H9 (cell line): ENCODE data around the gene APOBR. TPM values are rescaled to one million over a fixed set of nuclear protein-coding genes. Genes with fewer than 3 reads are reported as not detected.

Experiments
- DNase-seq: peaks from one replicate; pipeline ENCODE4 v3.0.0-alpha.2; 2017
- H2AFZ ChIP-seq: one replicate; pipeline ENCODE4 v1.6.1; 2013; ENCODE audit warnings: mild to moderate bottlenecking, low read length, control low read depth, moderate library complexity
- H2AK5ac ChIP-seq: 2 replicates; pipeline ENCODE4 v1.6.1; 2013; ENCODE audit warnings: low read length, control low read depth, mixed read lengths; ENCODE audit not compliant: insufficient read length
- H2BK120ac ChIP-seq: one replicate; pipeline ENCODE4 v1.6.1; 2013; ENCODE audit warnings: low read depth, mild to moderate bottlenecking, low read length, control low read depth, inconsistent platforms; ENCODE audit not compliant: poor library complexity, severe bottlenecking
- H2BK12ac ChIP-seq: 2 replicates; pipeline ENCODE4 v1.6.1; 2013; ENCODE audit warnings: low read length, control low read depth, mixed read lengths, low read depth; ENCODE audit not compliant: insufficient read length
- H2BK15ac ChIP-seq: 2 replicates; pipeline ENCODE4 v1.6.1; 2013; ENCODE audit warnings: low read depth, low read length, control low read depth
- H2BK20ac ChIP-seq: one replicate; pipeline ENCODE4 v1.6.1; 2013; ENCODE audit warnings: low read depth, mild to moderate bottlenecking, low read length, control low read depth, inconsistent platforms; ENCODE audit not compliant: poor library complexity, severe bottlenecking
- H2BK5ac ChIP-seq: 2 replicates; pipeline ENCODE4 v1.6.1; 2013; ENCODE audit warnings: low read length, control low read depth, mixed read lengths; ENCODE audit not compliant: insufficient read length
- H3K14ac ChIP-seq: 2 replicates; pipeline ENCODE4 v1.6.1; 2013; ENCODE audit warnings: low read length, control low read depth; ENCODE audit not compliant: insufficient read depth
- H3K18ac ChIP-seq: 2 replicates; pipeline ENCODE4 v1.6.1; 2013; ENCODE audit warnings: low read depth, mild to moderate bottlenecking, mixed read lengths, low read length, control low read depth; ENCODE audit not compliant: insufficient read length
- H3K23ac ChIP-seq: 2 replicates; pipeline ENCODE4 v1.6.1; 2013; ENCODE audit warnings: low read length, control low read depth, mixed read lengths, low read depth; ENCODE audit not compliant: insufficient read length
- H3K23me2 ChIP-seq: 2 replicates; pipeline ENCODE4 v1.6.1; 2013; ENCODE audit warnings: low read depth, mild to moderate bottlenecking, mixed read lengths, low read length, control low read depth; ENCODE audit not compliant: insufficient read length, poor library complexity, severe bottlenecking
- H3K27ac ChIP-seq: 2 replicates; pipeline ENCODE4 v1.5.1; 2013; ENCODE audit warnings: low read length, control low read depth, mixed read lengths, low read depth; ENCODE audit not compliant: insufficient read length
- H3K27me3 ChIP-seq: 2 replicates; pipeline ENCODE4 v1.6.1; 2013; ENCODE audit warnings: low read length, control low read depth, inconsistent platforms; ENCODE audit not compliant: insufficient read depth
- H3K4ac ChIP-seq: 2 replicates; pipeline ENCODE4 v1.6.1; 2013; ENCODE audit warnings: low read depth, mild to moderate bottlenecking, control low read depth, inconsistent platforms, low read length, moderate library complexity
- H3K4me1 ChIP-seq: 2 replicates; pipeline ENCODE4 v1.6.1; 2013; ENCODE audit warnings: low read length, control low read depth, inconsistent platforms; ENCODE audit not compliant: insufficient read depth
- H3K4me2 ChIP-seq: 2 replicates; pipeline ENCODE4 v1.6.1; 2013; ENCODE audit warnings: low read length, control low read depth, mixed read lengths; ENCODE audit not compliant: insufficient read length, insufficient read depth
- H3K56ac ChIP-seq: 2 replicates; pipeline ENCODE4 v1.6.1; 2013; ENCODE audit warnings: low read depth, mild to moderate bottlenecking, mixed read lengths, low read length, control low read depth; ENCODE audit not compliant: insufficient read length
- H3K79me1 ChIP-seq: 2 replicates; pipeline ENCODE4 v1.6.1; 2013; ENCODE audit warnings: low read depth, mild to moderate bottlenecking, moderate library complexity, low read length, control low read depth, inconsistent platforms; ENCODE audit not compliant: insufficient read depth, poor library complexity, severe bottlenecking
- H3K79me2 ChIP-seq: 2 replicates; pipeline ENCODE4 v1.6.1; 2013; ENCODE audit warnings: low read length, control low read depth, inconsistent platforms; ENCODE audit not compliant: insufficient read depth
- H3K9ac ChIP-seq: 2 replicates; pipeline ENCODE4 v1.6.1; 2013; ENCODE audit warnings: low read length, control low read depth, mixed read lengths; ENCODE audit not compliant: insufficient read length; ENCODE audit errors: extremely low read depth
- H3K9me3 ChIP-seq: one replicate; pipeline ENCODE4 v1.6.1; 2013; ENCODE audit warnings: low read depth, low read length, inconsistent platforms; ENCODE audit not compliant: control insufficient read depth
- H3T11ph ChIP-seq: one replicate; pipeline ENCODE4 v1.6.1; 2013; ENCODE audit warnings: mild to moderate bottlenecking, low read length, control low read depth, inconsistent platforms
- H4K20me1 ChIP-seq: one replicate; pipeline ENCODE4 v1.6.1; 2013; ENCODE audit not compliant: control insufficient read depth, insufficient read length, insufficient read depth
- H4K5ac ChIP-seq: 2 replicates; pipeline ENCODE4 v1.6.1; 2013; ENCODE audit warnings: low read depth, mild to moderate bottlenecking, mixed read lengths, low read length, control low read depth; ENCODE audit not compliant: insufficient read length
- H4K8ac ChIP-seq: replicated peaks from 2 replicates; pipeline ENCODE4 v1.6.1; 2013; ENCODE audit warnings: low read length, control low read depth, mixed read lengths, low read depth; ENCODE audit not compliant: insufficient read length
- H4K91ac ChIP-seq: 2 replicates; pipeline ENCODE4 v1.6.1; 2013; ENCODE audit warnings: low read depth, mild to moderate bottlenecking, moderate library complexity, mixed read lengths, low read length, control low read depth; ENCODE audit not compliant: insufficient read length
- H3K27ac Mint-ChIP-seq, 3 experiments: 2 replicates in 2 of 3; 3 replicates in 1 of 3; pipeline ENCODE4 v1.8.0; 2020 to 2021; ENCODE audit warnings: mixed read lengths in 3 of 3, mild to moderate bottlenecking in 1 of 3, moderate library complexity in 1 of 3
- H3K27me3 Mint-ChIP-seq: 2 replicates; pipeline ENCODE4 v1.8.0; 2021; ENCODE audit warnings: low read depth, mild to moderate bottlenecking, moderate library complexity, mixed read lengths
- H3K36me3 Mint-ChIP-seq, 3 experiments: 2 replicates in 2 of 3; 3 replicates in 1 of 3; pipeline ENCODE4 v1.8.0; 2020 to 2021; ENCODE audit warnings: low read depth in 3 of 3, mixed read lengths in 3 of 3; ENCODE audit not compliant: insufficient read depth in 1 of 3
- H3K4me1 Mint-ChIP-seq, 2 experiments: 2 replicates each; pipeline ENCODE4 v1.8.0; 2020; ENCODE audit warnings: mixed read lengths in 2 of 2
- H3K4me3 Mint-ChIP-seq, 2 experiments: 2 replicates in 1 of 2; 3 replicates in 1 of 2; pipeline ENCODE4 v1.8.0; 2020 to 2021; ENCODE audit warnings: mild to moderate bottlenecking in 2 of 2, mixed read lengths in 2 of 2, moderate library complexity in 1 of 2
- H3K9me3 Mint-ChIP-seq, 2 experiments: 2 replicates in 1 of 2; 3 replicates in 1 of 2; pipeline ENCODE4 v1.8.0; 2020; ENCODE audit warnings: mild to moderate bottlenecking in 2 of 2, mixed read lengths in 2 of 2, moderate library complexity in 1 of 2
- CTCF ChIP-seq: fragments of 200-600 bp; sonication (generic); conservative IDR thresholded peaks from 3 replicates; pipeline ENCODE4 v1.8.0; 2021; ENCODE audit warnings: antibody characterized with exemption, mild to moderate bottlenecking
- WGBS: extraction: QIAGEN DNeasy Blood & Tissue Kit; methylation state at CpG from one replicate; pipeline ENCODE4 v1.1.7; 2013; ENCODE audit warnings: missing lambda C conversion rate, low lambda C conversion rate, mixed read lengths; ENCODE audit not compliant: insufficient read length; ENCODE audit errors: extremely low coverage; 5-methylcytosine and 5-hydroxymethylcytosine counted together
- total RNA-seq: library from RNA; stranded (reverse); gene quantifications from 2 replicates; pipeline ENCODE4 v1.2.1, GENCODE V29; 2021

Gene APOBR
- total RNA-seq, 1 experiment from 2014 or later: not detected

- Mint-ChIP-seq H3K9me3 (peaks cover 0 to 13% of the 10 kb centered on the region in 2 experiments; a peak in 3 of 5 replicates), H3K27me3 (peaks cover 4% of the 10 kb centered on the region), H3K4me3 (no peak overlapping the region), H3K4me1 (peaks cover 6 to 10% of the 10 kb centered on the region in 2 experiments; a peak in 3 of 4 replicates), H3K27ac (no peak overlapping the region), H3K36me3 (no peaks in the 10 kb centered on the region)
- Histone ChIP-seq H2BK120ac (no peak overlapping the region), H3K23me2 (no peaks in the 10 kb centered on the region), H3K4ac (no peak overlapping the region), H3K27ac (no peak overlapping the region), H2BK15ac (no peak overlapping the region), H2AK5ac (no peak overlapping the region), H3K56ac (no peak overlapping the region), H3K18ac (no peak overlapping the region), H3K4me2 (no peak overlapping the region), H2BK12ac (no peak overlapping the region), H2AFZ (no peak overlapping the region), H2BK5ac (no peak overlapping the region), H4K8ac (no peak overlapping the region), H4K91ac (no peak overlapping the region), H3K27me3 (no peaks in the 10 kb centered on the region), H3K9ac (no peak overlapping the region), H3K79me1 (no peaks in the 10 kb centered on the region), H3K79me2 (no peaks in the 10 kb centered on the region), H4K20me1 (no peaks in the 10 kb centered on the region), H3K14ac (no peak overlapping the region), H2BK20ac (no peak overlapping the region), H3K4me1 (no peaks in the 10 kb centered on the region), H3T11ph (no peak overlapping the region), H4K5ac (no peak overlapping the region), H3K23ac (no peak overlapping the region), H3K9me3 (no peaks in the 10 kb centered on the region)
- no peak for TF ChIP-seq CTCF
- DNase-seq: no peak
- no CpG with 5 or more reads among the region's 5 CpGs for WGBS
These were observed 34.0 kb downstream of the APOBR start for GRCh38 chr16:28528463-28528867.
